ENCODE measurements around the gene CCL19. TPM values are rescaled to one million over a fixed set of nuclear protein-coding genes. Genes with fewer than 3 reads are reported as not detected.

Gene CCL19
- total RNA-seq, 6 experiments from 2014 or later, result not detected

GRCh38 chr9:34714007-34714406 lies 22.9 kb upstream of the CCL19 start:
- Mint-ChIP-seq H3K27ac (no peak overlapping the region), H3K36me3 (ENCODE audit: low read depth) (no peaks in the 10 kb centered on the region), H3K9me3 (no peaks in the 10 kb centered on the region), H3K27me3 (ENCODE audit: insufficient read depth) (peaks cover 27% of the 10 kb centered on the region), H3K4me3 (no peak overlapping the region), H3K4me1 (ENCODE audit: low read depth) (no peaks in the 10 kb centered on the region)
- TF ChIP-seq CTCF (IDR thresholded peaks at IDR 0.05), result no peak
- DNase-seq, result no peak

GRCh38 chr9:34712140-34712539 lies 21.1 kb upstream of the CCL19 start:
- no peak for DNase-seq
- Mint-ChIP-seq H3K4me3 (no peak overlapping the region), H3K36me3 (ENCODE audit: low read depth) (no peaks in the 10 kb centered on the region), H3K4me1 (ENCODE audit: low read depth) (no peaks in the 10 kb centered on the region), H3K27ac (no peak overlapping the region), H3K9me3 (no peaks in the 10 kb centered on the region), H3K27me3 (ENCODE audit: insufficient read depth) (peaks cover 28% of the 10 kb centered on the region)
- no peak for TF ChIP-seq CTCF (IDR thresholded peaks at IDR 0.05)

DNA sequence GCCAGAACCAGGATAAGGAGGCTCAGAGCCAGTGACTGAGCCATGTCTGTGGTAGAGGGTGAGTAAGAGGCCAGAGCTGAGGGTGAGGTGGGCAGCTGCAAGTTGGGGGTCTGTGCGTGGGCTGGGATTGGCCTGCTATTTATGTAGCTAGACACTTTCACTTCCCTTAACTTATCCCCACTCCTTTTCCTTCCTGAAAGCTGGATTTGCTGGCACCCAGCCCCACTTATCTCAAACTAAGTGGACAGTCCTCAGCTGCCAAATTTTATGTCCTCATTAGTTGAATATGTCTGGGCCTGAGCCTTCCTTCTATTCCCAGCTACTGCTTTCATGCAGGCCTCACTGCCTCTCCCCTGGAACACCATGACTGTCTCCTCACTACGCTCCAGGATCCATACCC lies 18.9 kb upstream of the CCL19 start, which contains the start of gene CCL21:
CCL21 (minus strand) TSS at position 114 of the 400 bp plus-strand sequence; CDS start at position 44, 70 bp downstream.
- TF ChIP-seq CTCF (IDR thresholded peaks at IDR 0.05), result no peak
- H3K9me3 Mint-ChIP-seq, result no peaks in the 10 kb centered on the region
- no peak within 1 kb of the TSS for H3K4me3 Mint-ChIP-seq
- no peaks in the 10 kb centered on the region for H3K4me1 Mint-ChIP-seq (ENCODE audit: low read depth)
- no peak for DNase-seq
- H3K27me3 Mint-ChIP-seq (ENCODE audit: insufficient read depth), result peaks cover 30% of the 10 kb centered on the region
- H3K27ac Mint-ChIP-seq, result no peak within 1 kb of the TSS
- H3K36me3 Mint-ChIP-seq (ENCODE audit: low read depth), result no peaks in the 10 kb centered on the region

GRCh38 chr9:34709196-34709978 lies 18.3 kb upstream of the CCL19 start:
- TF ChIP-seq CTCF (IDR thresholded peaks at IDR 0.05), result no peak
- H3K9me3 Mint-ChIP-seq, result no peaks in the 10 kb centered on the region
- no peak overlapping the region for H3K27ac Mint-ChIP-seq
- peaks cover 28% of the 10 kb centered on the region for H3K27me3 Mint-ChIP-seq (ENCODE audit: insufficient read depth)
- DNase-seq, result no peak
- no peak overlapping the region for H3K4me3 Mint-ChIP-seq
- H3K36me3 Mint-ChIP-seq (ENCODE audit: low read depth), result no peaks in the 10 kb centered on the region
- H3K4me1 Mint-ChIP-seq (ENCODE audit: low read depth), result no peaks in the 10 kb centered on the region

- peaks cover 18% of the 10 kb centered on the region for H3K27me3 Mint-ChIP-seq (ENCODE audit: insufficient read depth)
- 0 out of 2 replicates have a peak, but pooled peaks cover 4% of the 10 kb centered on the region for H3K4me1 Mint-ChIP-seq (ENCODE audit: low read depth)
These were observed 16.1 kb upstream of the CCL19 start for GRCh38 chr9:34707130-34707529.

More at GRCh38 chr9:34707130-34707529, 16.1 kb upstream of the CCL19 start:
- Mint-ChIP-seq H3K27ac (no peak overlapping the region), H3K4me3 (no peak overlapping the region), H3K36me3 (ENCODE audit: low read depth) (no peaks in the 10 kb centered on the region), H3K9me3 (no peaks in the 10 kb centered on the region)
- no peak for DNase-seq
- no peak for TF ChIP-seq CTCF (IDR thresholded peaks at IDR 0.05)
